ENCODE data around the gene FRYL.

- TF ChIP-seq RFX5 (IDR thresholded peaks at IDR 0.05; ENCODE audit: borderline replicate concordance, low read depth, low read length) (no peak), POU5F1 (IDR thresholded peaks at IDR 0.05; ENCODE audit: low read depth, low read length) (no peak), POLR2A (IDR thresholded peaks at IDR 0.05; ENCODE audit: control extremely low read depth in 1 of 2, low read depth in 2 of 2, low read length in 2 of 2) (no peak), CTCF (IDR thresholded peaks at IDR 0.05; ENCODE audit: control extremely low read depth in 1 of 3, insufficient read depth in 1 of 3, low read depth in 1 of 3, low read length in 3 of 3) (no peak), SIX5 (IDR thresholded peaks at IDR 0.05; ENCODE audit: low read depth, low read length) (no peak), PHF8 (conservative IDR thresholded peaks at IDR 0.05; ENCODE audit: low read depth, low read length) (no peak), MAX (IDR thresholded peaks at IDR 0.05) (no peak)
Measured at GRCh38 chr4:48738856-48739255, 41.2 kb downstream of the FRYL start.

All from H1 (cell line).